Measurements from ENCODE around the gene PITPNM3. TPM values are rescaled to one million over a fixed set of nuclear protein-coding genes. Genes with fewer than 3 reads are reported as not detected.

PITPNM3 gene
- total and polyA plus RNA-seq, 3 experiments from 2014 or later, result 0.40 to 0.50 TPM; not detected in 1

DNA sequence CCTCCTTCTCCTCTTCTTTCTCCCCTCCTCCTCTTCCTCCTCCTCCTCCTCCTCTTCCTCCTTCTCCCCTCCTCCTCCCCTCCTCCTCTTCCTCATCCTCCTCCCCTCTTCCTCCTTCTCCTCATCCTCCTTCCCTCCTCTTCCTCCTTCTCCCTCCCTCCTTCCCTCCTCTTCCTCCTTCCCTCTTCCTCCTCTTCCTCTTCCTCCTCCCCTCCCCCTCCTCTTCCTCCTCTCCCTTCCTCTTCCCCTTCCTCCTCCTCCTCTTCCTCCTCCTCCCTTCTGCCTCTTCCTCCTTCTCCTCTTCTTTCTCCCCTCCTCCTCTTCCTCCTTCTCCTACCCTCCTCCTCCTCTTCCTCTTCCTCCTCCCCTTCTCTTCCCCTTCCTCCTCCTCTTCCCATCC lies 5.1 kb upstream of the PITPNM3 start:
- Histone ChIP-seq H3K27ac (ENCODE audit: low read depth, low read length) (no peak overlapping the region), H3K9me3 (ENCODE audit: low read length) (no peaks in the 10 kb centered on the region), H3K36me3 (ENCODE audit: insufficient read depth, low read length) (no peaks in the 10 kb centered on the region), H3K27me3 (ENCODE audit: insufficient read depth, low read length, poor library complexity, severe bottlenecking) (no peaks in the 10 kb centered on the region), H3K4me3 (ENCODE audit: low read length) (no peak overlapping the region), H3K4me1 (ENCODE audit: insufficient read depth, low read length) (no peaks in the 10 kb centered on the region)
- Mint-ChIP-seq H3K36me3 (peaks cover 0 to 6% (median 0%) of the 10 kb centered on the region in 3 donors), H3K4me1 (peaks cover 0 to 9% (median 5%) of the 10 kb centered on the region in 3 donors), H3K27me3 (peaks cover 34 to 61% of the 10 kb centered on the region in 2 donors), H3K9me3 (peaks cover 0 to 1% (median 0%) of the 10 kb centered on the region in 5 donors), H3K27ac (no peak overlapping the region), H3K4me3 (no peak overlapping the region)
- no peak for DNase-seq
- ChIA-PET POLR2A (no interaction called here), CTCF (no interaction called here)

DNA sequence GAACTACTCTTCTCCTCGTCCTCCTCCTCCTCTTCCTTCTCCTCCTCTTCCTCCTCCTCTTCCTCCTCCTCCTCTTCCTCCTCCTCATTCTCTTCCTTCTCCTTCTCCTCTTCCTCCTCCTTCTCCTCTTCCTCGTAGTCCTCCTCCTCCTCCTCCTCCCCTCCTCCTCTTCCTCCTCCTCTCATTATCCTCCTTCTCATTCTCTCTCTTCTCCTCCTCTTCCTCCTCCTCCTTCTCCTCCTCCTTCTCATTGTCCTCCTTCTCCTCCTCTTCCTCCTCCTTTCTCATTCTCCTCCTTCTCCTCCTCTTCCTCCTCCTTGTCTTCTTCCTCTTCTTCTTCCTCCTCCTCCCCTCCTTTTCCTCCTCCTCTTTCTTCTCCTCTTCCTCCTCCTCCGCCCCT lies 4.1 kb upstream of the PITPNM3 start:
- no peak for DNase-seq
- peaks cover 34 to 57% of the 10 kb centered on the region in 2 donors for H3K27me3 Mint-ChIP-seq
- no peak overlapping the region for H3K4me3 Mint-ChIP-seq
- ChIA-PET CTCF (no interaction called here), POLR2A (no interaction called here)
- Histone ChIP-seq H3K9me3 (ENCODE audit: low read length) (no peaks in the 10 kb centered on the region), H3K27ac (ENCODE audit: low read depth, low read length) (no peak overlapping the region), H3K4me1 (ENCODE audit: insufficient read depth, low read length) (no peaks in the 10 kb centered on the region), H3K4me3 (ENCODE audit: low read length) (no peak overlapping the region), H3K27me3 (ENCODE audit: insufficient read depth, low read length, poor library complexity, severe bottlenecking) (peaks cover 2% of the 10 kb centered on the region), H3K36me3 (ENCODE audit: insufficient read depth, low read length) (no peaks in the 10 kb centered on the region)
- H3K9me3 Mint-ChIP-seq, result peaks cover 0 to 1% (median 0%) of the 10 kb centered on the region in 5 donors
- peaks cover 0 to 6% (median 0%) of the 10 kb centered on the region in 3 donors for H3K36me3 Mint-ChIP-seq
- peaks cover 0 to 10% (median 5%) of the 10 kb centered on the region in 3 donors for H3K4me1 Mint-ChIP-seq
- peak overlapping the region in 1 of 8 donors; percentile 58 for H3K27ac Mint-ChIP-seq

DNA sequence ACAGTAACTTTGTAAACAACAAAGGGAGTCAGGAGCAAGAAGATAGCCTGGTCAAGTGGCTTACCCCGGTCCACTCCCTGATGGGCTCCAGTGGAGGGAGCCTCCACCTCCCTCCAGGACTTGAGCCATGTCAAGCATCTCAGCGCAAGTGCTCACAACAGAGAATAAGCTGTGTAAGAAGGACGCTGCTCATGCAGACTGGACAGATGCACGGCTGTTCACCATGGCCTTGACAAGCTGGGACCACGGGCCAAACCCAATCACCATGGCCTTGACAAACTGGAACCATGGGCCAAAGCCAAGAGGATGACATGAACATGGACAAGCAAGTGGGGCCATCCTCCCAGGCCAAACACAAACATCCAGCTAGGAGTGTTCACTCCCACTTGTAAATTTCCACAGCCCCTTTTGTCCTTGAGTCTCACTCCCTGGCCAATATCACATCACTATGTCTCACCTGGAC lies 3.4 kb upstream of the PITPNM3 start:
- Histone ChIP-seq H3K4me1 (ENCODE audit: insufficient read depth, low read length) (no peaks in the 10 kb centered on the region), H3K9me3 (ENCODE audit: low read length) (no peaks in the 10 kb centered on the region), H3K36me3 (ENCODE audit: insufficient read depth, low read length) (no peaks in the 10 kb centered on the region), H3K4me3 (ENCODE audit: low read length) (no peak overlapping the region), H3K27ac (ENCODE audit: low read depth, low read length) (no peak overlapping the region), H3K27me3 (ENCODE audit: insufficient read depth, low read length, poor library complexity, severe bottlenecking) (peaks cover 9% of the 10 kb centered on the region)
- Mint-ChIP-seq H3K27ac (no peak overlapping the region), H3K4me3 (no peak overlapping the region), H3K4me1 (peaks cover 3 to 17% (median 8%) of the 10 kb centered on the region in 3 donors), H3K27me3 (peaks cover 37 to 62% of the 10 kb centered on the region in 2 donors), H3K9me3 (peaks cover 0 to 1% (median 0%) of the 10 kb centered on the region in 5 donors), H3K36me3 (peaks cover 0 to 6% (median 0%) of the 10 kb centered on the region in 3 donors)
- no peak for DNase-seq
- POLR2A ChIA-PET, result no interaction called here
- CTCF ChIA-PET, result no interaction called here

DNA sequence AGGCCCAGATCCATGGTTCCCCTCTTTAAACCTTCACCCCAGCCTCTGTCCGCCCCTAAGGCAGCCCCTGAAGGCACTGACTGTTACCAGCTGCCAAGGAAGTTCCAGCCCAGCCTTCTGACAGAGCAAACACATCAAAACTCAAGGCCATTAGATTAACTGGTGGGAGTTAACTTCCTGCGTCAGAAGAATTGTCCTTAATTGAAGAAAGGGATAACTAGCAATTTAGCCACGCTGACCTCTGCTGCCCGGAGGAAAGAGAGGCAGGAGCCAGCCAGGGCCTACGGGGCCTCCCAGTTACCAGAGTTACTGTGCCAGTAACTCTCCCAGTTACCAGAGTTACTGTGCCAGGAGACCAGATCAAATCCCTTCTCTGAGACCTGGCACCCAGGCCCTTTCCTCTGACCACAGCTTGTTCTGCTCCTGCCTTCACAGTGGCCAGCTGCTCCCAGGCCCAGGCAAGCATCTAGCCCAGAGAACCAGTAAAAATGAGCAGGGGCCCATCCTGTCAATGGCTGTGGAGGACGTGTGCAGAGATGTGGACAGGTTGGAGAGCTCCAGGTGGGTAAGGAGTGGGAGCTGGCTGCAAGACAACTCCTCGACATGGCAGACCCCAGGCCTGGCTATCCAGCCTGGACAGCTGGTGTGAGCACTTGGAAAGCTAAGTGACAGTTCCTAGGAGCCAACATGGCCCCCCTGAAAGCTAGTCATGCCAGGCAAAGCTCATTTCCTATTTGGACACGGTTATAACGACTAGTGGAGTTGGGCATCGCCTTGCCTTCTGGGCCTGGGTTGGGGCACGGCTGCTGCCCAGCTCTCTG lies 2.8 kb upstream of the PITPNM3 start:
- peak in 1 of 5 donors; percentile 34 for DNase-seq
- ChIA-PET POLR2A (no interaction called here), CTCF (interaction anchor here (0.8 kb wide), 1 partner anchor 11 kb away, joined by 3 read pairs; no protein-coding TSS in a partner anchor)
- no peaks in the 10 kb centered on the region for H3K36me3 ChIP-seq (ENCODE audit: insufficient read depth, low read length)
- no peaks in the 10 kb centered on the region for H3K9me3 ChIP-seq (ENCODE audit: low read length)
- Mint-ChIP-seq H3K27ac (no peak overlapping the region), H3K9me3 (peaks cover 0 to 1% (median 0%) of the 10 kb centered on the region in 5 donors), H3K27me3 (peaks cover 39 to 64% of the 10 kb centered on the region in 2 donors), H3K4me1 (peaks cover 6 to 21% (median 10%) of the 10 kb centered on the region in 3 donors), H3K36me3 (peaks cover 0 to 3% (median 0%) of the 10 kb centered on the region in 3 donors), H3K4me3 (no peak overlapping the region)
- H3K27me3 ChIP-seq (ENCODE audit: insufficient read depth, low read length, poor library complexity, severe bottlenecking), result peaks cover 10% of the 10 kb centered on the region
- H3K4me3 ChIP-seq (ENCODE audit: low read length), result no peak overlapping the region
- H3K27ac ChIP-seq (ENCODE audit: low read depth, low read length), result no peak overlapping the region
- H3K4me1 ChIP-seq (ENCODE audit: insufficient read depth, low read length), result no peaks in the 10 kb centered on the region

DNA sequence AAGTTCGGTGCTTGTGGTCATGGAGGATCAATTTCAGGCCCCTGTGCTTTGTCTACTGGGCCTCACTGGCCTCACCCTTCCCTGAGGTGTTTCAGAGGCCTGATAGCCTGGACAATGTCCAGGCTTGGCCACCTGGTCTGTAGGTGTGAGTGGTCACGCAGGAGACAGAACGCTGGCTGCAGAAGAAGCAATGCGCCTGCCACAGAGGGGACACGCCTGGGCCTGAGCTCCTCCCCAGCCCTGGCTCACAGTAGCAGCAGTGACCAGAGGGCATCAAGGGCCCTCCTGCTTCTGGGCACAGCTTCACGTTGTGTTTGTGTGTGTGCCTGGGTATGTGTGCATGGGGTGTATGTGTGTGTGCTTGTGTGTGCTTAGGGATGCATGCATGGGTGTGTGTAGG lies 1.9 kb upstream of the PITPNM3 start:
- CTCF ChIA-PET, result interaction anchor here (0.8 kb wide), 1 partner anchor 10 kb away, joined by 3 read pairs; no protein-coding TSS in a partner anchor
- no peak overlapping the region for H3K4me3 ChIP-seq (ENCODE audit: low read length)
- Mint-ChIP-seq H3K36me3 (peaks cover 0 to 3% (median 0%) of the 10 kb centered on the region in 3 donors), H3K27me3 (peaks cover 35 to 66% of the 10 kb centered on the region in 2 donors), H3K4me1 (peaks cover 6 to 21% (median 10%) of the 10 kb centered on the region in 3 donors), H3K4me3 (no peak overlapping the region), H3K27ac (no peak overlapping the region), H3K9me3 (peaks cover 0 to 1% (median 0%) of the 10 kb centered on the region in 5 donors)
- POLR2A ChIA-PET, result no interaction called here
- H3K36me3 ChIP-seq (ENCODE audit: insufficient read depth, low read length), result no peaks in the 10 kb centered on the region
- H3K4me1 ChIP-seq (ENCODE audit: insufficient read depth, low read length), result no peaks in the 10 kb centered on the region
- peaks cover 10% of the 10 kb centered on the region for H3K27me3 ChIP-seq (ENCODE audit: insufficient read depth, low read length, poor library complexity, severe bottlenecking)
- DNase-seq, result no peak
- no peaks in the 10 kb centered on the region for H3K9me3 ChIP-seq (ENCODE audit: low read length)
- H3K27ac ChIP-seq (ENCODE audit: low read depth, low read length), result no peak overlapping the region

DNA sequence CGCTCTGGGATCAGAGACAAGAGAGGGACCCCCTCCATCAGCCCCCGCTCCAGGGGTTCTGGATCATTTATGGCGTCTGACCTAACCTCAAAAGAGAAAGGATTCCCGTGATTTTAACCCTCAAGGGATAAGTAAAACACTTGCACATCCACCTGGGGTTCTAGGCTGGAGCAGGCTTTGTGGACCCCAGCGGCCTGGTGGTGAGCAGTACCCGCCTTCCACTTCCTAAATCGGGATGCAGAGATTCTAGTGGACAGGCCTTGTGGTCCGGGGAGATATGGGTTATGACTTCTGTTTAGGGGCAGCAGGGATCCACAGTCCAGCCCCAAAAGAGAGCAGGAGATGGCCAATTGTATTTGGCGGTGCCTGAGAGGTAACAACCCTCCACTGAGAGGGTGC lies 684 bp upstream of the PITPNM3 start:
- H3K27me3 ChIP-seq (ENCODE audit: insufficient read depth, low read length, poor library complexity, severe bottlenecking), result peaks cover 10% of the 10 kb centered on the region
- H3K4me3 Mint-ChIP-seq, result peak overlapping the region in 6 of 7 donors; percentile 29 to 88 (median 48)
- ChIA-PET POLR2A (no interaction called here), CTCF (no interaction called here)
- DNase-seq, result no peak
- H3K4me1 Mint-ChIP-seq, result peaks cover 6 to 21% (median 10%) of the 10 kb centered on the region in 3 donors
- H3K36me3 Mint-ChIP-seq, result no peaks in the 10 kb centered on the region
- peaks cover 35 to 59% of the 10 kb centered on the region in 2 donors for H3K27me3 Mint-ChIP-seq
- H3K4me3 ChIP-seq (ENCODE audit: low read length), result no peak overlapping the region
- H3K9me3 Mint-ChIP-seq, result peaks cover 0 to 1% (median 0%) of the 10 kb centered on the region in 5 donors
- no peaks in the 10 kb centered on the region for H3K4me1 ChIP-seq (ENCODE audit: insufficient read depth, low read length)
- no peak overlapping the region for H3K27ac ChIP-seq (ENCODE audit: low read depth, low read length)
- H3K9me3 ChIP-seq (ENCODE audit: low read length), result no peaks in the 10 kb centered on the region
- peak overlapping the region in 1 of 8 donors; percentile 52 for H3K27ac Mint-ChIP-seq
- no peaks in the 10 kb centered on the region for H3K36me3 ChIP-seq (ENCODE audit: insufficient read depth, low read length)

DNA sequence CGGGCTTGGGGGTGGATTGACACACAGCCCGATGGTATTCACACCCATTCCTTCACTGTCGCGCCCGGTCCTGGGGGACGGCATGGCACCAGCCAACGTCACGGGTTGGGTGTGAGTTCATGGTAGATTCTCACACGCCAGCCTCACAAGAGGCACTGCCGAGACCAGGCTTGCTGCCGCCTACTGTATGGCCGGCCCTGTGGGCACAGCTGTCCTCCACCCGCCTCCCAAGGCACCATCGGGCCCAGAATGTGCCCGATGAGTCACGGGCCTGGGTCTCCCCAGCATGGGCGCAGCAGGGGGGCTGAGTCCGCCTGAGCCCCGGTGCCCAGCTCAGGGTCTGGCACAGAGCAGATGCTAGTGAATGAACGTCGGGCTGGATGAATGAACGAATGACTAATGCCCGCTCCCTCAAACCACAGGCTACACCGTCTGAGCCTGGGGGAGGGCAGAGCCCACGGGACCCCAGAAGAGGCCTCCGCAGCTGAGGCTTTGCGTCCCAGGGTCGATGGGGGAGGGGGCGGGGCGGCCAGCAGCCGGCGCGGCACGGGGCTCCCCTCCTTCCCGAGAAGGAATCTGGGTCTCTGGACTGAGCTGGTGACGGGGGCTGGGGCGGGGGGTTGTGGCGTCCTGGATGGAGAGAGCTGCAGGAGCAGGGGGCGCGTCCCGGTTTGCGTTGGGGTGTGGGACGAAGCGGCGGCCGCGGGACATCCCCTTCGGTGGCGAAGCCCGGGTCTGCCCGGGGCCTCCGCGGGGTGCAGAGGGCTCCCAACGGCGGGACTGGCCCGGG lies 829 bp downstream of the PITPNM3 start:
- no peak for DNase-seq
- H3K4me3 Mint-ChIP-seq, result peak overlapping the region; percentile 41 to 87 (median 68)
- H3K9me3 Mint-ChIP-seq, result peaks cover 0 to 1% (median 0%) of the 10 kb centered on the region in 5 donors
- peaks cover 35 to 58% of the 10 kb centered on the region in 2 donors for H3K27me3 Mint-ChIP-seq
- no peaks in the 10 kb centered on the region for H3K36me3 Mint-ChIP-seq
- Histone ChIP-seq H3K9me3 (ENCODE audit: low read length) (no peaks in the 10 kb centered on the region), H3K4me3 (ENCODE audit: low read length) (no peak overlapping the region), H3K27ac (ENCODE audit: low read depth, low read length) (no peak overlapping the region), H3K27me3 (ENCODE audit: insufficient read depth, low read length, poor library complexity, severe bottlenecking) (peaks cover 10% of the 10 kb centered on the region), H3K4me1 (ENCODE audit: insufficient read depth, low read length) (no peaks in the 10 kb centered on the region), H3K36me3 (ENCODE audit: insufficient read depth, low read length) (no peaks in the 10 kb centered on the region)
- ChIA-PET POLR2A (no interaction called here), CTCF (no interaction called here)
- H3K27ac Mint-ChIP-seq, result no peak overlapping the region
- H3K4me1 Mint-ChIP-seq, result peaks cover 6 to 21% (median 10%) of the 10 kb centered on the region in 3 donors
